HG03354 (cell line): ENCODE data around the gene PIEZO2.
A peak's percentile ranks its signal among the peaks of the same experiment; 100 is the strongest.
"Not testable (repeated sequence)": the region's sequence is repeated elsewhere in the genome, so short reads cannot be mapped to it uniquely, and the experiment has no call there.

Source experiments
- ATAC-seq: cut with Tn5 transposase; IDR thresholded peaks from one replicate; pipeline ENCODE4 v1.9.1; 2021; ENCODE audit warnings: mild to moderate bottlenecking; ENCODE audit not compliant: unreplicated experiment, poor library complexity, severe bottlenecking

The PIEZO2 gene

GRCh38 chr18:11154368-11154989 is 5.1 kb upstream of the PIEZO2 start:
- ATAC-seq, result no peak

- no peak for ATAC-seq
Observed at GRCh38 chr18:11153097-11153496, 3.7 kb upstream of the PIEZO2 start.

- no peak for ATAC-seq
Observed at GRCh38 chr18:11150271-11150615, 874 bp upstream of the PIEZO2 start.

GRCh38 chr18:11148680-11149440 is 509 bp downstream of the PIEZO2 start:
- peak; percentile 31 for ATAC-seq

GRCh38 chr18:11147962-11148679 is 1.2 kb downstream of the PIEZO2 start:
- ATAC-seq, result no peak

GRCh38 chr18:11147371-11147951 is 1.9 kb downstream of the PIEZO2 start:
- no peak for ATAC-seq

- no peak for ATAC-seq
Observed at GRCh38 chr18:11146947-11147345, 2.4 kb downstream of the PIEZO2 start.

- no peak for ATAC-seq
Observed at GRCh38 chr18:11146238-11146946, 3.0 kb downstream of the PIEZO2 start.

- no peak for ATAC-seq
Observed at GRCh38 chr18:11145413-11146191, 3.8 kb downstream of the PIEZO2 start.

GRCh38 chr18:11137400-11137799 is 12.0 kb downstream of the PIEZO2 start:
- ATAC-seq, result no peak

GRCh38 chr18:11136241-11136640 is 13.1 kb downstream of the PIEZO2 start:
- ATAC-seq, result no peak

- no peak for ATAC-seq
Observed at GRCh38 chr18:11134940-11135339, 14.4 kb downstream of the PIEZO2 start.

- not testable (repeated sequence) for ATAC-seq
Observed at GRCh38 chr18:11129059-11129458, 20.3 kb downstream of the PIEZO2 start.

- ATAC-seq, result no peak
Observed at GRCh38 chr18:11125492-11126315, 23.7 kb downstream of the PIEZO2 start.

- no peak for ATAC-seq
Observed at GRCh38 chr18:11124054-11124453, 25.3 kb downstream of the PIEZO2 start.

- no peak for ATAC-seq
Observed at GRCh38 chr18:11121443-11121849, 27.9 kb downstream of the PIEZO2 start.

- no peak for ATAC-seq
Observed at GRCh38 chr18:11119959-11120587, 29.3 kb downstream of the PIEZO2 start.

GRCh38 chr18:11119550-11119949 is 29.8 kb downstream of the PIEZO2 start:
- no peak for ATAC-seq
